GM19395 (cell line): ENCODE measurements around the gene RNF167.
A peak's percentile ranks its signal among the peaks of the same experiment; 100 is the strongest.

ENCODE experiments used
- ATAC-seq: cut with Tn5 transposase; IDR thresholded peaks from one replicate; pipeline ENCODE4 v1.9.1; 2021; ENCODE audit warnings: mild to moderate bottlenecking, moderate library complexity; ENCODE audit not compliant: unreplicated experiment

The RNF167 gene

DNA sequence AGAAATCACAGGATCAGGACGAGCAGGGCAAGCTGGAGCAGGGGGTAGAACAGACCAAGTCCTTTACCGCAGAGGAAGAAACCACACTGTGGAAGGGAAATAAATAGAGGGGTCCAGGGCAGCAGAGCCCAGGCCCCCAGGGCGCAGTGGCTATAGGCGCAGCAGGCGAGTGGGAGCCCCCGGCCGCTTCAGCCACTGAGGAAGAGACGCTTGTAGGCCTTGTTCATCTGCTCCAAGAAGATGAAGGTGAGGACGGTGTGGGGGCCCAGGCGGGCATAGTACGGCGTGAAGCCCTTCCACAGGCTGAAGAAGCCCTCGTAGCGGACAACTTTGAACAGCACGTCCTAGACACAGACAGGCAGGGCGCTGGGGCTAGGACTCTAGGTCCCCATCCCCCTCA is 2.5 kb upstream of the RNF167 start:
- ATAC-seq: no peak

DNA sequence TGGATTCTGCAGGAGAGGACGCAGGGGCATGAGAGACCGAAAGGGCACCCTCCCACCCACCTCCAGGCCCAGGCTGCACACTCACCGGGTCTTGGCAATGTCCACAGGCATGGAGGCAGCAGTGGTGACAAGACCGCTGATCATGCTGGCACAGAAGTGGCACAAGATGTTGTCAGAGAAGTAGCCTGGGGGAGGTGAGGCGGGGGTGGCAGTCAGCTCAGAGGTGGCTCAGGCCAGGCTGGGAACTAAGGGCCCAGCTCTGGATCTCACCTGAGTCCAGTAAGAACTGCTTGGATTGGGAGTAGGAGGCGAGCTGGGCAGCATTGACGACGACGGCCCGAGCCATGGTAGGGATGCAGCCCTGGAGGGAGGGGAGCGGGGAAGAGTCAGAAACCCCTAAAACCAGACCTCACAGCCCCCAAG is 2.0 kb upstream of the RNF167 start:
- ATAC-seq: no peak

DNA sequence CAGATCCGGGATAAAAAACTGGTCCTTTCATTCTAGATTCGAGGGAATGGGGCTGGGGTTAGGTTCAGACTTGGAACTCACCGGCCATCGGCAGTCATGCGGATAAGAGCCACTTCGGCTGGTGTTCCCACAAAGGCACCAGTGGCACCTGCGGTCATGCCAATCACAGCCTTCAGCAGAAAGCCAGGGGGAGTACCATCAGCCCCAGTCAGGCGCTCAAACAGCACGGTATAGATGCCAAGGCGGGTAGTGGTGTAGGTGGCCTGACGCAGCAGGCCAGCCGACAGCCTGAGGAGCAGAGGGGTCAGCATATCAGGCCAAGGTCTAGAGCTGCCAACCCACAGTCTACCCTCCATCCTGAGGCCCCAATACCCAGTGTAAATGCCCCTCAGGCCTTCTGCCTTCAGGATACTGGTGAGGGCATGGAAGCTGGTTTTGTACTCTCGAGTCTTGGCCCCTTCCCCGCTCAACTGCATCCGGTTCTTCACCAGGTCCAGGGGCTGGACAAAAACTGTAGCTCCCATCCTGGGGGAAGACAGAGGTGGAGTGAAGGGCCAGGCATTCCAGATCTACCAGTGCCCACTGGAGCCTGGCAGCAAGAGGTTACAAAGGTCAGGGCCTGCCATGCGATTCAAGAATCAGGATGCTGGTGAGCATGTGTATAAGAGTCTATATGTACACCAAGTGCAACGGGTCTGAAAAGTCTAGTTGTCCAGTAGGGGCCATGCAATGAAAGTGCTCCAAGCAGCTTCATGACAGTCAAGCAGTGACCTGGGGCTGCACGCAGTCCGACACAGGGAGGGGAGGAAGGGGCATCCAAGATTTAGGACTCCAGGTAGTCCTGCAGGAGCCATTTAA is 1.2 kb upstream of the RNF167 start:
- no peak for ATAC-seq

DNA sequence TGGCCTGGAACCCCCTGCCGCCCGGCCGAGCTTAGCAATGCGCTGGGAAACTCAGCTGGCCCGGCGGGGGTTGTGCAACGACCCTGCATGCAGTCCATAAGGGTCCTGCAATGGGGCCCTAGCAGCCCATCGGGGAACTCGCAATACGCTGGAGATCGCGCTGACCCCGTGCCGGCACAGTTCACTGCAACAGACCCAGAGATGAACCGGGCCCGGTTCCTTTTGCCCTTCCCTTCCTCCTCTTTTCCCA is 597 bp upstream of the RNF167 start:
- peak; percentile 8 for ATAC-seq

DNA sequence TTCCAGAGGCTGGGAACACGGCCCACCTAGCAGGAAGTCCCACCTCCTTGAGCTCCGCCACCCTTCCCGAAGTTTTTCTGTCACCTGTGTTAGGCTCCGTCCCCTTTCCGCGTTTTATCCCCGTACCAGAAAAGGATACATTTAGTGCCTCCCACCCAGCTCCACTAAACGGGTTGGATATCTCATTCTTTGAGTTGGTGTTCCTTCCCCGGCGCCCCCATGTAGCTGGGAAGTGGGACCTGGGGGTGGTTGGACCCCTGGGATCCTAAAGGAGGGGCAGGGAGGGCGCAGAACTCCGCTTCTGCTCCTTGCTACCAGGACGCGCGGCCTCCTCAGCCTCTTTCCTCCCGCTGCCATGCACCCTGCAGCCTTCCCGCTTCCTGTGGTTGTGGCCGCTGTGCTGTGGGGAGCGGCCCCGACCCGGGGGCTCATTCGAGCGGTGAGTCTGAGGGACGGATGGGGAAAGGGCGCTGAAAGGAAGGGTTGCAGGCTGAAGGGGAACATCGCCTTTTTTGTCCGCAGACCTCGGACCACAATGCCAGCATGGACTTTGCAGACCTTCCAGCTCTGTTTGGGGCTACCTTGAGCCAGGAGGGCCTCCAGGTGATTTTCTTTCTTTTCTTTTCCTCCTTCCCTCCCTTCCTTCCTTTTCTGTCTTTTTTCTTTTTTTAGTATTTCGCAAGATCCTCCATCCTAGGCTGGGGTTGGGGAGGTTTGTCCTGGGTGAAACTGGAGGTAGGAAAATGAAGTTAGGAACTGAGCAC is 669 bp downstream of the RNF167 start:
- no peak for ATAC-seq

DNA sequence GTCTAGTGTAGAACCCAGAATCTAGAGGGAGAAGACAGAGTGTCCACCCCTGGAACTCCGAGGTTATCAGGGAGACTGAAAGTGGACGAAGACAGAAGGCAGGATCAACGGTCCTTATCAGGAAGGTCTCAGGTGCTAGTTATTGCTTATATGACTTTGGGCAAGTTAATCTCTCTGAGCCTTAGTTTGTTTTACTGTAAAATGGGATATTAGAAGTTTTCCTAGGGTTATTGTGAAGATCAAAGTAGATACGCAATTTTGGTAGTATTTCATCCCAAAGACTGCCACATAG is 1.2 kb downstream of the RNF167 start:
- ATAC-seq: no peak

DNA sequence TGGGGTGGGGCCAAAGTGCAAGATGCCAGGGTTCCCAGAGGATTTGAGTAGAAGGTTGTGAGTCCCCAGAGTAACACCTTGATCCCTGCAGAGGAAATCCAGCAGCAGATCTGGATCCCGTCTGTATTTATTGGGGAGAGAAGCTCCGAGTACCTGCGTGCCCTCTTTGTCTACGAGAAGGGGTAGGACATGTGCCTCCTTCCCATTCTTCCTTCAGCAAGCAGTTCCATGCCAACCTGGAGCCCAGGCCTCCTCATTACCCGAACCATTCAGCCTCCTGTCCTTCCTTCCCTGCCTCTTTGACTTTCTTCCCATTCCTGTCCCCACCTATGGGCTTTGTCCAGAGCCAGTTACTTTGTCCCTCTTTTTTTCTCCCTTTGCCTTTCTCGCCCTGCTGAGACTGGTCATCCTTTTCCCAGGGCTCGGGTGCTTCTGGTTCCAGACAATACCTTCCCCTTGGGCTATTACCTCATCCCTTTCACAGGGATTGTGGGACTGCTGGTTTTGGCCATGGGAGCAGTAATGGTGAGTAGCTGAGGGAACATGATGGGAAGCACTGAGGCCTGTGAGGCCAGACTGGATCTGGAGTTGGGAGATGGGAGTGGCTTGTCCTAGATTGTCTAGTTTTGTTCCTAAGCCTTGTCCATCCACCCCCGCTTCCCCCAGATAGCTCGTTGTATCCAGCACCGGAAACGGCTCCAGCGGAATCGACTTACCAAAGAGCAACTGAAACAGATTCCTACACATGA is 2.9 kb downstream of the RNF167 start:
- no peak for ATAC-seq

DNA sequence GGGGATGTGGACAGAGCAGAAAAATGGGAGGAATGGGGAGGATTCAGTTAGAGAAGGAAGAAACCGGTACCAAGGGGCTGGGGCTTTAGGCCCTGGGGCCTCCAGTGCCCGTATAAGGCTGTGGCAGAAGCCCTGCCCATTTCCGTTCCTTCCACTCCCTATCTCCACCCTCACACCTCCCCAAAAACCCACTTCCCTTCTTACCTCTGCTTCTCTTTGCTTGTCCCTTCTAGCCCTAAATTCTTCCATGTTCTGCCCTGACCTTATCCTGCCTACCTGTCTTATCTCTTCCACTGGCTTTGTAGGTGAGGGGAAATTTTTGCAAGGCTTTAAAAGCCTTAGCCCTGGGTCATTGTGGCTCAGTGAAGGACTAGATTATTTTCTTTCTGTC is 4.1 kb downstream of the RNF167 start:
- no peak for ATAC-seq

DNA sequence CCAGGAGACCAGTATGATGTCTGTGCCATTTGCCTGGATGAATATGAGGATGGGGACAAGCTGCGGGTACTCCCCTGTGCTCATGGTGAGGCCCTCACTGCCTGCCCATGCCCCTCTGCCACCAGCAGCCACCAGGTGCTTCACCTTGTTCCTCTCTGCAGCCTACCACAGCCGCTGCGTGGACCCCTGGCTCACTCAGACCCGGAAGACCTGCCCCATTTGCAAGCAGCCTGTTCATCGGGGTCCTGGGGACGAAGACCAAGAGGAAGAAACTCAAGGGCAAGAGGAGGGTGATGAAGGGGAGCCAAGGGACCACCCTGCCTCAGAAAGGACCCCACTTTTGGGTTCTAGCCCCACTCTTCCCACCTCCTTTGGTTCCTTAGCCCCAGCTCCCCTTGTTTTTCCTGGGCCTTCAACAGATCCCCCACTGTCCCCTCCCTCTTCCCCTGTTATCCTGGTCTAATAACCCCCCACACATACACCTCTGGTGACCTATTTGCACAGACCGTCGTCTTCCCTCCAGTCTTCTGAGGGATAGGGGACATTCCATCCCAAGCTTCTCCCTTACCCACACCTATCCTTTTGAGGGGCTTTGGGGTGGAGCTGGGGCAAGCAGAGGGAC is 4.6 kb downstream of the RNF167 start:
- ATAC-seq: no peak

DNA sequence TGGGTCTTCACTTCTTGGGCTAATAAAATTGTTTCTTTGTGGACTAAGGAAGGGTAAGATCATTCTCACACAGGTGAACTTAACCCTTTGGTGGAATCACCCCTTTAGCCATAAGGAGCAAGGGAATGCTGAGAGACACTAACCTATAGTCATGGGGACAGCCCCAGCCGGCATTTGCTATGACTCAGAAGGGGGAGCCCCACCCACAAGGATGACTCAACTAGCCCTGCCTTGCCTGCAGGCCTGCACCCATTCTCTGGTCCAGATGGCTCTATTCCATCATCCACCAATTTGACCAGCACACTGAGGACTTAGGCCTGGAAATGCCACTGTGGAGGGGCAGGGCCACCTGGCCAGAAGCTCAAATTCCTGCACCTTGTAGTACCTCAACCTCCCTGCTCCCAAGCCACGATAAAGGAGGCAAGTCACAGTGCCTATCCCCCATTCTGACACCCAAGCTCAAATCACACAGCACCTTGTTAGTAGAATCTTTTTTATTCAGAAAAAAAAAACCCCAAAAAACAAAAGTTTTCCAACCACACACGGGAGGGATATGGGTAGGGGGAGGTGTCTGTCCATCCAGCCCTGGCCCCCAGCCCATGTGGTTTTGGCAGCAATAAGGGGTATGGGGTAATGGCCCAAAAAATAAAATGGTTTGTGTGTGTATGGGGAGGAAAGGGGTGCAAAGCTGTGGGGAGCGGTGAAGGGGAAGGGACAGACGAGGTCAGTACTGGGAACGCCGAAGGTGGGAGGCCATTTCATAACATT is 5.3 kb downstream of the RNF167 start:
- ATAC-seq: no peak

DNA sequence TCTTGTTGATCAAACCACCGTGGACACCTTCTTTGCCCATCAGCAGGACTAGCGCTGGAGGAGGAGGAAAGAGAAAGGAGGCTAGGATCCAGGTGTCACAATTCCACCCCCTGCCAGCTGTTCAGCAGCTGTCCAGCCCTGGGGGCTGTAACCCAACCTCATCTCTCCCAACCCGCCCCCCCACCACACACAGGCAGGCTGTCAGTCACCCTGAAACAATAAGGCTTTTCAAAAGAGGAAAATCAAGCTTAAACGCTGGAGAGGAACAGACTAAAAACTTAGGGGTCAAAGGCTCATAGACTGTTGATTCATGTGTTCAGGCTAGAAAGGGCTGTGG is 5.8 kb downstream of the RNF167 start:
- no peak for ATAC-seq

DNA sequence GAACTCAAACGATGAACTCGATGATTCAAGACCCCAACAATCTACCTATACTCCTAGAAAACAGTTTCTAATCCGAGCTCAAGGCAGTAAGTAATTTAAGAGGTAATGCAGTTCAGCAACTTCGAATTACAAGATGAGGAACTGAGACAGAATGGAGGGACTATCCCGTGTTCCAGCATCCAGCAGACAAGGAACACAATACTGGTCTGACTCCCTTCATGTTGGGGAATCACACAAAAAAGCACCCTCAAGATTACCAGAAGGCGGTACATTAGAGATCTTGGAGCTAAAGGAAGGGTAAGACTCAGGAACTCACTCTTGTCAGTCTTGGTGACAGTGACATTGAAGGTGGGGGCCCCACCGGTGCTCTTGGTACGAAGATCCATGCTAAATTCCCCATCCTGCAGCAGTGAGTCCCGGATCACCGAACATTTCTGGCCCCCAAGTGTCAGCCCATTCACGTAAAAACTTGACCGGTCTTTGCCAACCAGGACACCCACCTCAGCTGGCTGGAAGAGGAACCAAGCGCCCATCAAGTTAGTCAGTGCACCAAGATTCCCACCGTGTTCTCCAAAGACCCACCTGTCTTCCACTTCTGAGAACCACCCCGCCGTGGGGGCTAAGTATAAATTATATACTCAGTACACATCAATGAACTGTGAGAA is 6.4 kb downstream of the RNF167 start:
- no peak for ATAC-seq

DNA sequence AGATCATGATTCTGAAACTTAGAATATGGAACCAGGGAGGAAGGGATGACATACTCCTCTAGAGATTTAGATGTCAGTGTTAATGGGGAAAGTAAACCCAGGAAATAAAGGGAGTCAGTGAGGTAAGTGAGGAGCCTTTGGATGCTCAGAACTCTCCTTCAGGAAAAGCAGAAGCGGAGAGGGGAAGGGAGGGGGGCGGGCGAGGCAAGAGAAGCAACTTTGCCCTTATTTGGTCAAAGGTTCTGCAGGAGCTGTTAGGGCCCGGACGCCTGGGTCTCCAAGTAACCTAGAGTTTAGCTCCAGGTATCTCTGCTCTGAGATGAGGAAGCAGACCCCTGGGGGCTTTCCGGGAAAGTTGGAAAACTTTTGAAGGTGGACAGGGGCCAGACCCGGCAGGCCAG is 6.9 kb downstream of the RNF167 start:
- ATAC-seq: no peak

DNA sequence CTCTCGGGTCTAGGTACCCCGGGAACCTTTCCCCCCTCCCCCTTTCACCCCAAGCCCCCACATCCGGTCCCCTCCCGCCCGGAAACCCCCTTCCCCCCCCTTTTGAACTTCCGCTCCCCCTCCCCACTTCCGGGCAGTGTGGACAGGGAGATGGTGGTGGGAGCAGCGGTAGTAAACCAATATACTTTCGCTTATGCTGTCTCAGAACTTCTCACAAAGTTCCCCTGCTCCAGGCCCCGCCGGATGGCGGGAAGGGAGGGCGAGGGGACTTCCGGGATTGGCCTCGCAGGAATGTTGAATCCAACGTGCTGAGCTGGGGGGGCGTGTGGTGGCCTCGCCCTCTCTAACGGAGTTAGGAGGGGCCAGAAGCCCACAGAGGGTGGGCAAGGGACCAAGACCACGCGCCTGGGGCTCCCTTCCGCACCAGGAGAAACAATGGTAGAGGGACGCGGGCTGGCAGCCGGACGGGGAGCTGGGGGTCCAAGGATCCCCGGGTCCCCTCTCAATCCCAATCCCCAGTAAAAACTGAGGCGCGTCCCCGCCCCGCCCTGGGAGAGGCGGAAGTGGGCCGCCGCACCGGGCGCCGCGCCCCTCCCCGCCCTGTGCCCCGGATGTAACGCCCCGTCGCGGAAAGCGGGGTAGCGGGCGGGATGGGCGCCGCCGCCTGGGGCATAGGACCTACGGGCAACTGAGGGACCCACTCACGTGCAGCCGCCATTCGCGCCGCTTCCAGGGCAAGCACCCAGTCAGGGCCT is 7.5 kb downstream of the RNF167 start:
- ATAC-seq: no peak

DNA sequence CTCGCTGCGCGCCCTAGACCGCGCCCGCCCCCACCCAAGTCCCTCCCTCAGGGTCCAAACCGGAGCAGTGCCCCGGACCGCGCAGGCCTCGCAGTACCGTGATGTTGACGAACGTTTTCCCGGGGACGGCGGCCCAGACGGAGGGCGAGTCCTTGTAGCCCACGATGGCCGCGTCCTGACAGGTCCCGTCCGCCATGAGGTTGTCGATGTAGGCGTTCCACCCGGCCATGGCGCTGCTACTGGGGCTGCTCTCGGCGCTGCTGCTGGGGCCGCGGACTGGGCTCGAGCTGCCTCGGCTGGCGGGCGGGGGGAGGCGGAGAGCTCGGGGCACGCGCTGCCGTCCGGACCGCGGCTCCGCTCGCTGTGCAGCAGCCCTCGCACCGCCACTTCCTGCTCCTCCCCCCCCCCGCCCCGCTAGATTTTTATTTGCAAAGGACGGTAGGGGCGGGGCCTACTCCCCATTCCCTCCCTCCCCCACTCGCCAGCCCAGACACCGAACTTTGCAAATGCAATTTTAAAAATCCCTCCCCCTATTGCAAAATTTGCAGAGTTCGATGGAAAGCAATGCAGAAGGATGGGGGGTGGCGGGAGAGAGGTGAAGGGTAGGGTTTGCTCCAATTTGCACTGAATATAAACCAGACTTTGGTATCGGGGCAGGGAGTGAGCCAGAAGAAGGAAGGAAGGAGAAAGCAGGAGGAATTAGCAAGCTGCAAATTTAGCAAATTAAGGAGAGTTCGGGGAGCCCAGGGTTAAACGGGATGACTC is 8.3 kb downstream of the RNF167 start, which contains the start of gene PFN1:
TSS of gene PFN1 (minus strand) at position 365 of the 765 bp plus-strand sequence. CDS start at position 229, 136 bp downstream.
- no peak for ATAC-seq

DNA sequence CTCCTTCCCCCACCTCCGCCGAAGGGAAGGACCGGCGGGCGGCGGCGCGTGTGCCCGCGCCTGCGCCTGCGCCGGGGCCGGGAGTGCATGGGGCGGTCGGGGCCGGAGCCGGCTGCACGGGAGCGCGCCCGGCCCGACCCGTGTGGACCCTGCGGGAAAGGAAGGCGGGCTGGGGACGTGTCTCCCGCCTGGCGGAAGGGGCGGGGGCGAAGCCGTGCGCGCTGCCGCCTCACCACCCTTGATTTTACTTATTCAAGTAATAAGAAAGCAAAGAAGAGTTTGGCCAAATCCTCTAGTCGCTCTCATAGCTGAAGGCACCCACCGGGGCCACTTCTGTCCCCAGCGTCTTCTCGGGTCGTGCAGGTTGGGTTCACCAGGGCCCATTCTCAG is 8.9 kb downstream of the RNF167 start:
- peak; percentile 37 for ATAC-seq

DNA sequence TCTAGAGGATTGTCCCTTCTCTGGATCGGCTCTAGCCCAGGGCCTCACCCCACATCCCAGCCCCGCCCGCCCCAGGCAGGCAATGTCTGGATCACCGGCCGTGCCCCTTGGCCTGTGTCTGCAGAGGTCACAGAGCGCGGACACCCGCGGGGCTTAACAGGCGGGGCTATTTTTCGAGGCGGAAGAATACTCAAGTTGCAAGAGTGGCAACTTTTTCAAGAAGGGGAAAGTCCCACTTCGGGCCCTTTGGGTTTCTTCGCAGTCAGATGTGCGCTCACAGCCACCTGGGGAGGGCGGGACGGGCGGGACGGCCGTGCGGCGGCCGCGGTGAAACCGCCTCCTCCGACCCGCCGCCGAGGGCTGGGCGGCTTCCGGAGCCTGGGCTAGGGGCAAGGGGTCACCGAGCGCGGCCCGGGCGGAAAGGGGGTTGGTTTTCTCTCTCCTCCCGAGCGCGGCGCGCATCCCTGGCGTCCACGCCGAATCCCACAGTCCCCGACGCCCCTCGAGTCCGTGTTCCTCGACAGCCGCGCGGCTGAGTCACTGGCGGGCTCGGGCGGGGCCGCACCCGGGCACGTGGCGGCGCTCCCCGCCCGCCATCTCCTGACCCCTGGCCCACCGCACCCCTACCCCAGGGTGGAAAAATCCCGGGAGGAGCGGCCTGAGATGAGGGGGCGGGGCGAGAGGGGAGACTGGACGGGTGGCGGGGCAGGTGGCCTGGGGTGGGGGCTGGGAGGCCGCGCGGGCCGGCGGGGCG is 9.4 kb downstream of the RNF167 start:
- peak; percentile 35 for ATAC-seq

DNA sequence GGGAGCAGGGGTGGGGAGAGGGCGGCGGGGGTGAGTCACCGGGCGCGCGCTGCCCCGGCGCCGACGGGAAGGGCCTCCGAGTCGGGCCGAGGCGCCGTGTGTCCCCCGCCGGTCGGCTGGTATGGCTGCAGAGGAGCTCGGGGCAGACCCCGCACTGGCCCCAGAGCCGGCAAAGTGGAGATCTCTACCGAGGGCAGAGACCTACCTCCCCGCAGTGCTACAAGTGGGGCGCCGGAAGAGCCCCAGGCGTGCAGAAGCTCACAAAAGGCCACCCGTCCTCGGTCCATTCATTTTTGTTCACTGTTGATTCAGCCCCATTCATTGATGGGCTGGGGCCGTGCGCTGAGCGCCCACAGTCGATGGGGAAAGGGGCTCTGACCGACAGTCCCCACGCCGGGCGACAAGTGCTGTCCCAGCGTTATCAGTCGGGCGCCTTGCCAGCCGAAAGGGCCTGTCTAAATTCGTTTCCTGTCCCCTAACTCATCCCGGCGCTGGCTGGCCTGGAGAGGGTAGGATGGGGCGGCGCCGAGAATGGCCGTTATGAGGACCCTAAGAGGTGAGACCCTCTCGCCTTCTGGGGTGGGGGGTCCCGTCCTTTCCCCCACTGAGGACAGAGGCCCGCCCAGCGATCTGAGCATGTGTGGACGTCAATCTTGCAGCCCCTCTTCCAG is 10.1 kb downstream of the RNF167 start:
- ATAC-seq: no peak
